ENCODE data around the gene NPRL2.

Gene NPRL2

DNA sequence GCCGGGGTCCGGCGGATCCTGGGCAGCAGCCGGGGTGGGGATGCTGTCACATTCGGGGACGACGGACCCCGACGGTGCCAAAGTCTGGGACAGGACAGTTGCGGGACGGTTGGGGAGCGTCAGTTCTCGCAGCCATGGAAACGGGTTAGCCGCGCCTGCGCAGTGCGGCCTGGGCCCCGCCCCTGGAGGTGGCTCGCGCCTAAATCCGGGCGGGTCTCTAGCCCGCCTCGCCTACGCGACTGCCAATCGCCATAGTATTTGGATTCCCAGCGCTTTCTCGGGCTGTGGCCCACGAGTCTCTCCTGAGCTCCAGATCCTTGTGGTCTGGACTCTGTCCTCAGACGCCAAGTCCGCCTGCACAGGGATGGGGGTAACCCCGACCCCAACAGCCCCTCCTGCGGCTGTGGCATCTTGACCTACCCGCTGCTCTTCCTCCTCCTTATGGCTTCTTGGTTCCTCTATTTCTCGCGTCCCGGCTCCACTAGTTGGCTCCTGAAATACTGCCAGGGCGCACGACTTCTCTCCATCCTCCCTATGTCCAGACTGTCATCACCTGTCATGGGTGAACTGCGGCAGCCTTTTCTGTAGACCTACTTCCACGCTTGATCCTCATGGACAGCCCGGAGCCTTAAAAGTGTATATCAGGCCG, 4.9 kb downstream of the NPRL2 start, which contains the start of gene ZMYND10:
ZMYND10 (minus strand) TSS at position 147 of the 649 bp plus-strand sequence. CDS start 153 bp downstream, outside the sequence.
- Histone ChIP-seq H3K9me3 (ENCODE audit: control insufficient read depth, low read length) (no peaks in the 10 kb centered on the region), H2BK15ac (ENCODE audit: low read depth, poor library complexity, severe bottlenecking) (no peak within 1 kb of the TSS), H2AFZ (ENCODE audit: low read depth, low read length) (peak within 1 kb of the TSS; percentile 72), H3K9ac (ENCODE audit: low read length) (peak within 1 kb of the TSS; percentile 64), H3K4ac (ENCODE audit: low read depth in 1 of 2, low read length in 2 of 2) (no peak within 1 kb of the TSS), H4K91ac (ENCODE audit: low read length) (no peak within 1 kb of the TSS), H3K27me3 (ENCODE audit: control insufficient read depth in 1 of 2, insufficient read depth in 1 of 2, low read length in 2 of 2) (no peaks in the 10 kb centered on the region), H3K23ac (ENCODE audit: low read length in 2 of 2) (no peak within 1 kb of the TSS), H2BK5ac (ENCODE audit: low read depth, low read length, poor library complexity, severe bottlenecking) (no peak within 1 kb of the TSS), H3K4me2 (ENCODE audit: low read length, poor library complexity, severe bottlenecking) (peak within 1 kb of the TSS; percentile 95), H2AK5ac (ENCODE audit: low read length, severe bottlenecking) (no peak within 1 kb of the TSS), H3K14ac (ENCODE audit: low read length in 2 of 2) (no peak within 1 kb of the TSS), H3K79me1 (replicated peaks; ENCODE audit: low read length, poor library complexity, severe bottlenecking) (peaks cover 16% of the 10 kb centered on the region), H4K8ac (ENCODE audit: low read length) (peak within 1 kb of the TSS; percentile 58), H3K18ac (ENCODE audit: low read depth in 1 of 2, low read length in 2 of 2) (no peak within 1 kb of the TSS), H2BK120ac (ENCODE audit: low read depth, low read length) (no peak within 1 kb of the TSS), H3K27ac (ENCODE audit: low read length, poor library complexity, severe bottlenecking) (no peak within 1 kb of the TSS), H3K4me1 (ENCODE audit: control insufficient read depth, insufficient read depth, low read depth, low read length) (peaks cover 29% of the 10 kb centered on the region), H3K4me3 (ENCODE audit: insufficient read depth in 1 of 2, low read depth in 1 of 2, low read length in 2 of 2) (peak within 1 kb of the TSS; percentile 48 to 74), H2BK12ac (ENCODE audit: low read length in 2 of 2) (no peak within 1 kb of the TSS), H3K36me3 (ENCODE audit: control insufficient read depth in 1 of 2, insufficient read depth in 2 of 2, low read depth in 1 of 2, low read length in 2 of 2) (peaks cover 14 to 20% of the 10 kb centered on the region in 2 experiments)
- no peak for DNase-seq
- WGBS, result 14% methylated on average over 45 of the region's 45 CpGs

DNA sequence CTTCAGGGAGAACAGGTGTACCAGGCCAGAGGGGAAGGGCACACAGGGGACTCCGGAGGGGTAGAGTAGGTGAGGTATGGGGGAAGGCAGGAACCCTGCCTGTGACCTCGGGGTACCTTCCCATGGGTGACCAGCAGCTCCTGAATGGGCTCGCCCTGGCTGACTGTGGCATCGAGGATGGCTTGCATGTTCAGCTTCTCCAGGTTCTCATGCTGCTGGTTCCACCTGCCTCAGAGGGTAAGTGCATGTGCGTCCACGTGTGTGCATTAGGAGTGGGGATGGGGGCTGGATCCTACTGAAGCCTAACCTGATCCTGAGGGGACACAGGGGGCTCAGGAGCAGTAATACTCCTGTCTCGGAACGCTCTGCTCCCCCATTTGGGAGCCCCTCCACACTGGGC, 5.6 kb downstream of the NPRL2 start:
- no peak overlapping the region for H2AFZ ChIP-seq (ENCODE audit: low read depth, low read length)
- no peak overlapping the region for H4K8ac ChIP-seq (ENCODE audit: low read length)
- peak overlapping the region; percentile 64 for H3K9ac ChIP-seq (ENCODE audit: low read length)
- 47% methylated on average over 5 of the region's 8 CpGs for WGBS
- H3K4me2 ChIP-seq (ENCODE audit: low read length, poor library complexity, severe bottlenecking), result peak overlapping the region; percentile 95
- peaks cover 14 to 20% of the 10 kb centered on the region in 2 experiments for H3K36me3 ChIP-seq (ENCODE audit: control insufficient read depth in 1 of 2, insufficient read depth in 2 of 2, low read depth in 1 of 2, low read length in 2 of 2)
- no peaks in the 10 kb centered on the region for H3K27me3 ChIP-seq (ENCODE audit: control insufficient read depth in 1 of 2, insufficient read depth in 1 of 2, low read length in 2 of 2)
- H3K79me1 ChIP-seq (replicated peaks; ENCODE audit: low read length, poor library complexity, severe bottlenecking), result peaks cover 16% of the 10 kb centered on the region
- H2BK12ac ChIP-seq (ENCODE audit: low read length in 2 of 2), result no peak overlapping the region
- H3K4ac ChIP-seq (ENCODE audit: low read depth in 1 of 2, low read length in 2 of 2), result no peak overlapping the region
- peaks cover 30% of the 10 kb centered on the region for H3K4me1 ChIP-seq (ENCODE audit: control insufficient read depth, insufficient read depth, low read depth, low read length)
- DNase-seq, result no peak
- H4K91ac ChIP-seq (ENCODE audit: low read length), result no peak overlapping the region
- H3K14ac ChIP-seq (ENCODE audit: low read length in 2 of 2), result no peak overlapping the region
- no peak overlapping the region for H3K27ac ChIP-seq (ENCODE audit: low read length, poor library complexity, severe bottlenecking)
- H3K9me3 ChIP-seq (ENCODE audit: control insufficient read depth, low read length), result no peaks in the 10 kb centered on the region
- no peak overlapping the region for H2BK120ac ChIP-seq (ENCODE audit: low read depth, low read length)
- no peak overlapping the region for H2BK15ac ChIP-seq (ENCODE audit: low read depth, poor library complexity, severe bottlenecking)
- no peak overlapping the region for H3K18ac ChIP-seq (ENCODE audit: low read depth in 1 of 2, low read length in 2 of 2)
- H3K4me3 ChIP-seq (ENCODE audit: insufficient read depth in 1 of 2, low read depth in 1 of 2, low read length in 2 of 2), result peak overlapping the region; percentile 48 to 74
- no peak overlapping the region for H3K23ac ChIP-seq (ENCODE audit: low read length in 2 of 2)
- no peak overlapping the region for H2AK5ac ChIP-seq (ENCODE audit: low read length, severe bottlenecking)
- H2BK5ac ChIP-seq (ENCODE audit: low read depth, low read length, poor library complexity, severe bottlenecking), result no peak overlapping the region

- no peak overlapping the region for H3K23ac ChIP-seq (ENCODE audit: low read length in 2 of 2)
Measured at GRCh38 chr3:50342813-50343633, 7.6 kb downstream of the NPRL2 start.

DNA sequence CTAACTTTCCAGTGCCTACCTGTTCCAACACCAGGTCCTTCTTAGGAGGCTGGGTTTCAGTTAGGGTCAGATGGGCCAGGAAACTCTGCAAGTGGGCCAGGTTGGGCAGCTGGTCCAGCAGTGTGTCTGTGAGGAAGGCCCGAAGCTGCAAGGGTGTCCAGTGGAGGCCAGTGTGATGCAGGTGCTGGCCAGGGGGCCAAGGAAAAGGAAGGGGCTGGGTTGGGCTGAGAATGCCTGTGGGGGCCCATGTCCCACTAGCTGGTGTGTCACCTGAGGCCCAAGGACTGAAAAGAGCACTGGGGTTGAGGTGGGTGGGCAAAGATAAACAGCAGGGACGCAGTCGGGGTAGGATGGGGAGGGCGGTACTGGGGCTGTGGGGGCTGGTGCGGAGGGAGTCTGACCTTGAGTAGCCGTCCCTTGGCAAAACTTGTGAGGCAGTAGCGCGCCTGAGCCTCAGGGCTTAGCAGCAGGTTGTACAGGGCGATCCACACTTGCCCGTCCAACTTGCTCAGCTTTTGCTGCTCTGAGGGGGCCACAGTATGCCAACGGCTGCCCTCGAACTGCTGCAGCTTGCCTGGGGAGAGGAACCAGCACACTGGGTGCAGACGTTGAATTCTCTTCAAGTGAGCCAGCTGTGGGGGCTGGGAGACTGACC, 8.5 kb downstream of the NPRL2 start:
- no peak overlapping the region for H2BK15ac ChIP-seq (ENCODE audit: low read depth, poor library complexity, severe bottlenecking)
- no peak overlapping the region for H4K8ac ChIP-seq (ENCODE audit: low read length)
- H3K36me3 ChIP-seq (ENCODE audit: control insufficient read depth in 1 of 2, insufficient read depth in 2 of 2, low read depth in 1 of 2, low read length in 2 of 2), result no peaks in the 10 kb centered on the region
- no peak overlapping the region for H3K14ac ChIP-seq (ENCODE audit: low read length in 2 of 2)
- H3K27me3 ChIP-seq (ENCODE audit: control insufficient read depth in 1 of 2, insufficient read depth in 1 of 2, low read length in 2 of 2), result no peaks in the 10 kb centered on the region
- DNase-seq, result no peak
- no peak overlapping the region for H3K4me2 ChIP-seq (ENCODE audit: low read length, poor library complexity, severe bottlenecking)
- H3K9me3 ChIP-seq (ENCODE audit: control insufficient read depth, low read length), result no peaks in the 10 kb centered on the region
- H3K18ac ChIP-seq (ENCODE audit: low read depth in 1 of 2, low read length in 2 of 2), result no peak overlapping the region
- H3K4me3 ChIP-seq (ENCODE audit: insufficient read depth in 1 of 2, low read depth in 1 of 2, low read length in 2 of 2), result no peak overlapping the region
- no peak overlapping the region for H2BK120ac ChIP-seq (ENCODE audit: low read depth, low read length)
- H3K4ac ChIP-seq (ENCODE audit: low read depth in 1 of 2, low read length in 2 of 2), result no peak overlapping the region
- no peak overlapping the region for H3K23ac ChIP-seq (ENCODE audit: low read length in 2 of 2)
- 94% methylated on average over 13 of the region's 13 CpGs for WGBS
- no peak overlapping the region for H3K27ac ChIP-seq (ENCODE audit: low read length, poor library complexity, severe bottlenecking)
- no peak overlapping the region for H2AK5ac ChIP-seq (ENCODE audit: low read length, severe bottlenecking)
- H3K9ac ChIP-seq (ENCODE audit: low read length), result no peak overlapping the region
- no peak overlapping the region for H2AFZ ChIP-seq (ENCODE audit: low read depth, low read length)
- peaks cover 6% of the 10 kb centered on the region for H3K79me1 ChIP-seq (replicated peaks; ENCODE audit: low read length, poor library complexity, severe bottlenecking)
- H4K91ac ChIP-seq (ENCODE audit: low read length), result no peak overlapping the region
- peaks cover 29% of the 10 kb centered on the region for H3K4me1 ChIP-seq (ENCODE audit: control insufficient read depth, insufficient read depth, low read depth, low read length)
- no peak overlapping the region for H2BK12ac ChIP-seq (ENCODE audit: low read length in 2 of 2)
- H2BK5ac ChIP-seq (ENCODE audit: low read depth, low read length, poor library complexity, severe bottlenecking), result no peak overlapping the region

More at GRCh38 chr3:50342813-50343633, 7.6 kb downstream of the NPRL2 start:
- WGBS, result 68% methylated on average over 13 of the region's 13 CpGs
- DNase-seq, result no peak
- no peaks in the 10 kb centered on the region for H3K27me3 ChIP-seq (ENCODE audit: control insufficient read depth in 1 of 2, insufficient read depth in 1 of 2, low read length in 2 of 2)
- H4K8ac ChIP-seq (ENCODE audit: low read length), result no peak overlapping the region
- H2BK12ac ChIP-seq (ENCODE audit: low read length in 2 of 2), result no peak overlapping the region
- H2BK15ac ChIP-seq (ENCODE audit: low read depth, poor library complexity, severe bottlenecking), result no peak overlapping the region
- H3K14ac ChIP-seq (ENCODE audit: low read length in 2 of 2), result no peak overlapping the region
- no peak overlapping the region for H3K27ac ChIP-seq (ENCODE audit: low read length, poor library complexity, severe bottlenecking)
- H3K4me2 ChIP-seq (ENCODE audit: low read length, poor library complexity, severe bottlenecking), result no peak overlapping the region
- H4K91ac ChIP-seq (ENCODE audit: low read length), result no peak overlapping the region
- H3K36me3 ChIP-seq (ENCODE audit: control insufficient read depth in 1 of 2, insufficient read depth in 2 of 2, low read depth in 1 of 2, low read length in 2 of 2), result peaks cover 7 to 8% of the 10 kb centered on the region in 2 experiments
- peaks cover 27% of the 10 kb centered on the region for H3K4me1 ChIP-seq (ENCODE audit: control insufficient read depth, insufficient read depth, low read depth, low read length)
- peaks cover 7% of the 10 kb centered on the region for H3K79me1 ChIP-seq (replicated peaks; ENCODE audit: low read length, poor library complexity, severe bottlenecking)
- H3K4ac ChIP-seq (ENCODE audit: low read depth in 1 of 2, low read length in 2 of 2), result no peak overlapping the region
- no peak overlapping the region for H3K4me3 ChIP-seq (ENCODE audit: insufficient read depth in 1 of 2, low read depth in 1 of 2, low read length in 2 of 2)
- H2AFZ ChIP-seq (ENCODE audit: low read depth, low read length), result no peak overlapping the region
- no peaks in the 10 kb centered on the region for H3K9me3 ChIP-seq (ENCODE audit: control insufficient read depth, low read length)
- H3K9ac ChIP-seq (ENCODE audit: low read length), result no peak overlapping the region
- no peak overlapping the region for H2BK120ac ChIP-seq (ENCODE audit: low read depth, low read length)
- H2AK5ac ChIP-seq (ENCODE audit: low read length, severe bottlenecking), result no peak overlapping the region
- no peak overlapping the region for H3K18ac ChIP-seq (ENCODE audit: low read depth in 1 of 2, low read length in 2 of 2)
- no peak overlapping the region for H2BK5ac ChIP-seq (ENCODE audit: low read depth, low read length, poor library complexity, severe bottlenecking)
